Uterus (tissue), 4 donors: Measurements from ENCODE around the gene PHYHD1. TPM values are rescaled to one million over a fixed set of nuclear protein-coding genes. Genes with fewer than 3 reads are reported as not detected.
A peak's percentile ranks its signal among the peaks of the same experiment; 100 is the strongest.

ENCODE experiments used
- DNase-seq, 2 donors: peaks; one replicate each; pipeline ENCODE4 v3.0.0-alpha.2; 2019 to 2020
- H3K27ac ChIP-seq, 2 donors: fragments of 200-600 bp; sonication (generic); 1 replicate in 1 of 2; 2 replicates in 1 of 2; pipeline ENCODE4 v1.5.1; 2016 to 2018
- H3K27me3 ChIP-seq, 2 donors: fragments of 200-600 bp; sonication (generic); one replicate each; pipeline ENCODE4 v1.5.1; 2018 to 2019; ENCODE audit warnings: control low read depth in 1 of 2
- H3K36me3 ChIP-seq, 2 donors: fragments of 200-600 bp; sonication (generic); one replicate each; pipeline ENCODE4 v1.5.1; 2019; ENCODE audit warnings: control low read depth in 1 of 2
- H3K4me1 ChIP-seq, 2 donors: fragments of 200-600 bp; sonication (generic); one replicate each; pipeline ENCODE4 v1.5.1; 2018 to 2019; ENCODE audit warnings: control low read depth in 1 of 2
- H3K4me3 ChIP-seq, 2 donors: fragments of 200-600 bp; sonication (generic); 1 replicate in 1 of 2; 2 replicates in 1 of 2; pipeline ENCODE4 v1.5.1; 2018 to 2019; ENCODE audit warnings: mild to moderate bottlenecking in 1 of 2
- H3K9me3 ChIP-seq, 2 donors: fragments of 200-600 bp; sonication (generic); one replicate each; pipeline ENCODE4 v1.5.1; 2019; ENCODE audit warnings: control low read depth in 1 of 2
- POLR2A ChIP-seq, 2 donors: fragments of 450-650 bp; IDR thresholded peaks; one replicate each; pipeline ENCODE4 v1.6.1; 2016; ENCODE audit warnings: antibody characterized with exemption in 2 of 2, mild to moderate bottlenecking in 1 of 2, moderate library complexity in 1 of 2
- intact Hi-C: fragments of 100-400 bp; cut with DNase I; formaldehyde crosslinking; loops from one replicate; pipeline ENCODE4 v1.15.1; 2023; ENCODE audit warnings: low total_unique reads
- total RNA-seq, 4 donors: library from RNA; depleted of rRNA in 3 of 4; stranded (reverse); fragments of >200 nt in 3 of 4; gene quantifications; one replicate each; pipeline versions ENCODE4 v1.1.0 to v1.2.4, GENCODE V29; 2014 to 2023
- TF ChIP-seq, protein P1 (sequence below), 4 experiments: fragments of 200-600 bp in 2 of 4; fragments of 450-650 bp in 2 of 4; sonication (generic) in 2 of 4; IDR thresholded peaks; one replicate each; pipeline ENCODE4 v1.5.1; 2016 to 2019; ENCODE audit warnings: antibody characterized with exemption in 4 of 4, mild to moderate bottlenecking in 2 of 4, moderate library complexity in 1 of 4
- donor health status: DM: yes; HTN: yes; CAD: no.

PHYHD1 gene
- total RNA-seq, 4 donors from 2014 or later: 23.2 to 30.8 (median 27.2) TPM

DNA sequence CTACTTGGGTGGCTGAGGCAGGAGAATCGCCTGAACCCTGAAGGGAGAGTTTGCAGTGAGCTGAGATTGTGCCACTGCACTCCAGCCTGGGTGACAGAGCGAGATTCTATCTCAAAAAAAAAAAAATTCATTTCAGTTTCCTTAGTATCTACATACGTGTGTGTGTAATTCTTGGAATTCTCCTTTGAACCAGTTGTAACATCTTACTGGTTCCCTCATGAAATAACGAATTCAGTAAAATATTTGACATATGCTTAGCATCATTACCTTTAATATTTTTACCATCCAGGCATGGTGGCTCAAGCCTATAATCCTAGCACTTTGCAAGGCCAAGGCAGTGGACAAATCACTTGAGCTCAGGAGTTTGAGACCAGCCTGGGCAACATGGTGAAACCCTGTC is 8.8 kb downstream of the PHYHD1 start:
- Histone ChIP-seq H3K4me3 (no peak overlapping the region), H3K4me1 (peaks cover 0 to 9% of the 10 kb centered on the region in 2 donors), H3K9me3 (no peaks in the 10 kb centered on the region), H3K27me3 (no peaks in the 10 kb centered on the region), H3K27ac (no peak overlapping the region), H3K36me3 (no peaks in the 10 kb centered on the region)
- DNase-seq: no peak
- no peak for TF ChIP-seq POLR2A (IDR thresholded peaks at IDR 0.05)
- TF ChIP-seq, protein P1, sequence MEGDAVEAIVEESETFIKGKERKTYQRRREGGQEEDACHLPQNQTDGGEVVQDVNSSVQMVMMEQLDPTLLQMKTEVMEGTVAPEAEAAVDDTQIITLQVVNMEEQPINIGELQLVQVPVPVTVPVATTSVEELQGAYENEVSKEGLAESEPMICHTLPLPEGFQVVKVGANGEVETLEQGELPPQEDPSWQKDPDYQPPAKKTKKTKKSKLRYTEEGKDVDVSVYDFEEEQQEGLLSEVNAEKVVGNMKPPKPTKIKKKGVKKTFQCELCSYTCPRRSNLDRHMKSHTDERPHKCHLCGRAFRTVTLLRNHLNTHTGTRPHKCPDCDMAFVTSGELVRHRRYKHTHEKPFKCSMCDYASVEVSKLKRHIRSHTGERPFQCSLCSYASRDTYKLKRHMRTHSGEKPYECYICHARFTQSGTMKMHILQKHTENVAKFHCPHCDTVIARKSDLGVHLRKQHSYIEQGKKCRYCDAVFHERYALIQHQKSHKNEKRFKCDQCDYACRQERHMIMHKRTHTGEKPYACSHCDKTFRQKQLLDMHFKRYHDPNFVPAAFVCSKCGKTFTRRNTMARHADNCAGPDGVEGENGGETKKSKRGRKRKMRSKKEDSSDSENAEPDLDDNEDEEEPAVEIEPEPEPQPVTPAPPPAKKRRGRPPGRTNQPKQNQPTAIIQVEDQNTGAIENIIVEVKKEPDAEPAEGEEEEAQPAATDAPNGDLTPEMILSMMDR (IDR thresholded peaks at IDR 0.05): no peak
- intact Hi-C loops: no loop called here

DNA sequence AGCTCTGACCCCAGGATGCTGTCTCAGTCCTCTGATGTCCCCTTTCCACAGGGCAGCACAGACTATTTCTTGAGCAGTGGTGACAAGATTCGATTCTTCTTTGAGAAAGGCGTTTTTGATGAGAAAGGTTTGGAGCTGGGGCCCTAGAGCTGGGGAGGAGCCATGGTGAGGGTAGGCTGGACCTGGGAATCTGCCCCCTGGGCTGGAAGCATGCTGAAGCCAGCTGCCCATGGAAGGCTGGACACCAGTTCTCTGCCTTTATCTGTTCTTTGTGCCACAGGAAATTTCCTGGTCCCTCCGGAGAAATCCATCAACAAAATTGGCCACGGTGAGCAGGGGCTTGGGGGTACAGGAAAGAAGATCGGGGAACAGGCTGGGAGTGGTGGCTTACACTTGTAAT is 12.9 kb downstream of the PHYHD1 start:
- DNase-seq: peak in 1 of 2 donors; percentile 1
- no peaks in the 10 kb centered on the region for H3K27me3 ChIP-seq
- H3K27ac ChIP-seq: no peak overlapping the region
- no peak overlapping the region for H3K4me3 ChIP-seq
- H3K4me1 ChIP-seq: no peaks in the 10 kb centered on the region
- H3K36me3 ChIP-seq: no peaks in the 10 kb centered on the region
- intact Hi-C loops: no loop called here
- no peaks in the 10 kb centered on the region for H3K9me3 ChIP-seq
- TF ChIP-seq, protein P1 (IDR thresholded peaks at IDR 0.05): no peak
- no peak for TF ChIP-seq POLR2A (IDR thresholded peaks at IDR 0.05)

DNA sequence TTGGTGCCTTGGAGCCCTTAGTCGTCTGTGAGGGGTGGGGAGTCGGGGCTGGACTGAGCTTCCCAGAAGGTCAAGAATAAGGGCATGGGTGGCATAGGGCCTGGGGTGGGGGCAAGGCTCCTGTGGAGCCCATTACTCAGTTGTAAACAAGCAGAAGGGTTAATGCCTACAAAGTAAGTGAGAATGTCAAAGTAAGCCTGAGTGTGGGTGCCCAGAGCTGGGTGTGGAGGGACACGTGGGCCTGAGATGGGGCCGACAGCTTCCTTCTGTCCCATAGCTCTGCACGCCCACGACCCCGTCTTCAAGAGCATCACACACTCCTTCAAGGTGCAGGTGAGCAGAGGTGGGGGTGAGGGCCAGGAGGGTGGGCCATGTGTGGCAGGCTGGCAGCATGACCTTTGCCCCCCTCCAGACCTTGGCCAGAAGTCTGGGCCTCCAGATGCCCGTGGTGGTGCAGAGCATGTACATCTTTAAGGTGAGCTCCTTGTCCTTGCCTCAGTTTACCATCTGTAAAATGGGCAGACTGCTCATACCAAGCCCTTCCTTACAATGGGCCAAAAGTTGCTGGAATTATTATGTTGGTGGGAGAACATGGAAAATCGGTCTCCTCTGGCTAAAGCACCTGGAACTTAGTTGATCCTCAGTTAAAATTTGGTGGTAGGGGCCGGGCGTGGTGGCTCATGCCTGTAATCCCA is 15.5 kb downstream of the PHYHD1 start:
- no peaks in the 10 kb centered on the region for H3K9me3 ChIP-seq
- no peaks in the 10 kb centered on the region for H3K27me3 ChIP-seq
- H3K27ac ChIP-seq: no peak overlapping the region
- peak in 1 of 2 donors; percentile 7 for DNase-seq
- TF ChIP-seq, protein P1 (IDR thresholded peaks at IDR 0.05): no peak
- TF ChIP-seq POLR2A (IDR thresholded peaks at IDR 0.05): no peak
- no peaks in the 10 kb centered on the region for H3K36me3 ChIP-seq
- H3K4me1 ChIP-seq: no peaks in the 10 kb centered on the region
- H3K4me3 ChIP-seq: no peak overlapping the region
- intact Hi-C loops: no loop called here

DNA sequence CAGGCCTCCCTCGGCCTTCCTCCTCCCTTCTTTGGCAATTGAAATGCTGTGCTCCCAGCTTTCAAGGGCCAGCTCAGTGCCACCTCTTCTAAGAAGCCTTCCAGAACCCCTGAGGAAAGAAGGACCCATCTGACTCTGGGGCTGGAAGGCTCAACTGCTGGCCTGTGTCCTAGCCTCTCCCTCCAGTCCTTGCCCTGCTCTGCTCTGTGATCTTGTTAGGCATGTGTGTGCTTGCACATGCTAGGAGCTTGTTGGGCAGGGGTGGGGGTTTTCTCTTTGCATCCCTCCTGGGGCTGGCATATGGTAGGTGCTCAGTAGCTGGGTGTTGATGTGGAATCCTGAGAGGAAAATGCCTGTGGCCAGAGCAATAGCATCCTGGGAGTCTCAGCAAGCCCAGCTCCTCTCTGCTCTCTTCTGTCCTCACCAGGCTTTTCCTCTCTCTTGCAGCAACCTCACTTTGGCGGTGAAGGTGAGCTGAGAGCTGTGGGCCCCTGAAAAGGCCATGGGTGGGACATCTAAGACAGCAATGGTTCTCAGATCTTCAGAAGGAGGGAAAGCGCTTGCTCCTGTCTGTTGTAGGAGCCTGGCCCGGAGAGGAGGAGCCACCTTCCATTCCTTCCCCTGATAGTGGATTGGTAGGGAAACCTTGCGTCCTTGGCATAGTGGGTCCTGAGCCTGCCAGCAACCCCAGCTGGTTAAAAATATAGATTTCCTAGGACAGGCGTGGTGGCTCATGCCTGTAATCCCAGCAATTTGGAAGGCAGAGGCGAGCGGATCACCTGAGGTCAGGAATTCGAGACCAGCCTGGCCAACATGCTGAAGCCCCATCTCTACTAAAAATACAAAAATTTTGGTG is 16.8 kb downstream of the PHYHD1 start:
- Histone ChIP-seq H3K27ac (no peak overlapping the region), H3K4me3 (no peak overlapping the region), H3K36me3 (no peaks in the 10 kb centered on the region), H3K27me3 (no peaks in the 10 kb centered on the region), H3K4me1 (no peaks in the 10 kb centered on the region), H3K9me3 (no peaks in the 10 kb centered on the region)
- peak in 1 of 2 donors; percentile 4 for DNase-seq
- intact Hi-C loops: no loop called here
- TF ChIP-seq POLR2A (IDR thresholded peaks at IDR 0.05): no peak
- TF ChIP-seq, protein P1 (IDR thresholded peaks at IDR 0.05): no peak
